ENCODE results near the gene RSPO4. TPM values are rescaled to one million over a fixed set of nuclear protein-coding genes. Genes with fewer than 3 reads are reported as not detected.

RSPO4 gene
- total and polyA plus RNA-seq, 2 donors (not counting 3 experiments of a cell fraction or from before 2014, with no cell fraction given), result not detected

DNA sequence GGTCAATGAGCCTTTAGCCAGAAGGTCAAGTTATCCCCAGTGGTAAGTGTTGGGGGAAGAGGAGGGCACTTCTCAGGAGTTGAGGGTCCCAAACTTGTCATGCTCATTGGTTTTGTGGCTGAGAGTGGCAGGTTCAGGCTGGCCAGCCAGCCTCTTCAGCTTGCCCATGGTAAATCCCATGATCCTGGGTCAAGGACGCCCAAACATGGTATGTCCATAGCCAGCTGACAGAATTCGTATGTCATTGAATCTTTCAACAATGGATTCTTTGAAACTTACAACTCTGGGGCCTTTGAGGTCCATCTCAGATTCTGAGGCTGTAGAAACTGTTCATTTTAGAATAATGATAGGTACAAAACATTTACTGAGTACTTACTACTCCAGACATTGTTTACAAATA lies 36.1 kb upstream of the RSPO4 start:
- ChIA-PET CTCF (no interaction called here), POLR2A (no interaction called here)
- Histone ChIP-seq H3K9me3 (replicated peaks; ENCODE audit: control insufficient read depth, insufficient read depth, low read length) (no peaks in the 10 kb centered on the region), H3K27me3 (ENCODE audit: control insufficient read depth in 2 of 2, insufficient read depth in 2 of 2, low read length in 2 of 2) (no peaks in the 10 kb centered on the region), H2AFZ (ENCODE audit: low read depth, low read length) (no peak overlapping the region), H3K9me1 (replicated peaks; ENCODE audit: control insufficient read depth, extremely low read depth, insufficient read depth, low read length) (no peaks in the 10 kb centered on the region), H3K4me1 (ENCODE audit: control insufficient read depth, extremely low read depth, insufficient read depth, low read length) (no peaks in the 10 kb centered on the region), H3K27ac (ENCODE audit: insufficient read depth, low read depth, low read length) (no peak overlapping the region), H3K36me3 (ENCODE audit: control insufficient read depth in 2 of 2, extremely low read depth in 1 of 2, insufficient read depth in 2 of 2, low read length in 2 of 2) (no peaks in the 10 kb centered on the region), H3K4me3 (replicated peaks in 1 of 3; ENCODE audit: insufficient read depth in 1 of 3, low read depth in 1 of 3, low read length in 3 of 3) (no peak overlapping the region), H4K20me1 (replicated peaks; ENCODE audit: control insufficient read depth, extremely low read depth, insufficient read depth, low read length) (no peaks in the 10 kb centered on the region), H3K9ac (replicated peaks; ENCODE audit: extremely low read depth, insufficient read depth, low read length) (no peak overlapping the region), H3K4me2 (ENCODE audit: insufficient read depth, low read length) (no peak overlapping the region), H3K79me2 (ENCODE audit: control insufficient read depth, insufficient read depth, low read length) (no peaks in the 10 kb centered on the region)
- BruUV-seq (replicated peaks), result no TSS peak
- TF ChIP-seq JUN (IDR thresholded peaks at IDR 0.05; ENCODE audit: borderline replicate concordance, insufficient read depth, insufficient read length, low read depth) (no peak), POLR2AphosphoS5 (IDR thresholded peaks at IDR 0.05; ENCODE audit: insufficient read depth, low read depth, low read length) (no peak), FOS (IDR thresholded peaks at IDR 0.05; ENCODE audit: borderline replicate concordance, insufficient read depth, low read length) (no peak), GATA2 (IDR thresholded peaks at IDR 0.05; ENCODE audit: insufficient read depth, insufficient read length, low read depth, low read length) (no peak)
- FAIRE-seq (no peak), DNase-seq (ENCODE audit: low read depth, low spot score) (no peak)
- dilution Hi-C loops (cut with MboI; ENCODE audit: extremely low pct_ligation_motif_present, low sequenced_read_pairs) (no loop called here), intact Hi-C loops (cut with micrococcal nuclease) (no loop called here)

DNA sequence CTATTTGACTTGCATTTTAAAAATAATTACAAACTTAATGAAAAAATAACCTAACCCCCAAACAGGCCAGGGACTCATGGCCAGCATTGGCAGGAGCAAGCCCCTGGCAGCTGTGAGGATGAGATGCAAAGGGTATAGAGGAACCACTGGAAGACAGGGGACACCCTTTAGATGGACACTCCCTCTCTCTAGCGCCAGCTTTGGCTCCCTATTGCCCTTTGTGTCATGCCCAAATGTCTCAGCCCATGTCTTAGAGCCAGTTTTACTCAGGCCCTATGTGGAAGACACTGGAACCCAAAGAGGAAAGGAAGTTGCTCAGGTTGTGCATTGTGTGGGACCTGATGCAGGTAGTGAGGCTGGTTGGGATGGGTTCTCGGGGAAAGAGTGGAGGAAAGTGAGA lies 34.9 kb upstream of the RSPO4 start:
- intact Hi-C loops (cut with micrococcal nuclease) (no loop called here), dilution Hi-C loops (cut with MboI; ENCODE audit: extremely low pct_ligation_motif_present, low sequenced_read_pairs) (no loop called here)
- no peaks in the 10 kb centered on the region for H3K36me3 ChIP-seq (ENCODE audit: control insufficient read depth in 2 of 2, extremely low read depth in 1 of 2, insufficient read depth in 2 of 2, low read length in 2 of 2)
- H3K4me2 ChIP-seq (ENCODE audit: insufficient read depth, low read length), result no peak overlapping the region
- no peaks in the 10 kb centered on the region for H3K27me3 ChIP-seq (ENCODE audit: control insufficient read depth in 2 of 2, insufficient read depth in 2 of 2, low read length in 2 of 2)
- ChIA-PET CTCF (no interaction called here), POLR2A (no interaction called here)
- H3K79me2 ChIP-seq (ENCODE audit: control insufficient read depth, insufficient read depth, low read length), result no peaks in the 10 kb centered on the region
- H3K9me1 ChIP-seq (replicated peaks; ENCODE audit: control insufficient read depth, extremely low read depth, insufficient read depth, low read length), result no peaks in the 10 kb centered on the region
- no peaks in the 10 kb centered on the region for H3K4me1 ChIP-seq (ENCODE audit: control insufficient read depth, extremely low read depth, insufficient read depth, low read length)
- H2AFZ ChIP-seq (ENCODE audit: low read depth, low read length), result no peak overlapping the region
- BruUV-seq (replicated peaks), result no TSS peak
- H3K27ac ChIP-seq (ENCODE audit: insufficient read depth, low read depth, low read length), result no peak overlapping the region
- H3K9ac ChIP-seq (replicated peaks; ENCODE audit: extremely low read depth, insufficient read depth, low read length), result no peak overlapping the region
- FAIRE-seq, result no peak
- no peak overlapping the region for H3K4me3 ChIP-seq (replicated peaks in 1 of 3; ENCODE audit: insufficient read depth in 1 of 3, low read depth in 1 of 3, low read length in 3 of 3)
- no peaks in the 10 kb centered on the region for H3K9me3 ChIP-seq (replicated peaks; ENCODE audit: control insufficient read depth, insufficient read depth, low read length)
- no peak for DNase-seq (ENCODE audit: low read depth, low spot score)
- no peak for TF ChIP-seq MYC (IDR thresholded peaks at IDR 0.05; ENCODE audit: low read depth, low read length)
- TF ChIP-seq JUN (IDR thresholded peaks at IDR 0.05; ENCODE audit: borderline replicate concordance, insufficient read depth, insufficient read length, low read depth), result no peak
- no peak for TF ChIP-seq POLR2A (IDR thresholded peaks at IDR 0.05; ENCODE audit: low read depth, low read length)
- TF ChIP-seq POLR2AphosphoS5 (IDR thresholded peaks at IDR 0.05; ENCODE audit: insufficient read depth, low read depth, low read length), result no peak
- TF ChIP-seq, protein P1, sequence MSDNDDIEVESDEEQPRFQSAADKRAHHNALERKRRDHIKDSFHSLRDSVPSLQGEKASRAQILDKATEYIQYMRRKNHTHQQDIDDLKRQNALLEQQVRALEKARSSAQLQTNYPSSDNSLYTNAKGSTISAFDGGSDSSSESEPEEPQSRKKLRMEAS (IDR thresholded peaks at IDR 0.05; ENCODE audit: insufficient read depth, insufficient read length), result no peak
- no peak for TF ChIP-seq GATA2 (IDR thresholded peaks at IDR 0.05; ENCODE audit: insufficient read depth, insufficient read length, low read depth, low read length)
- TF ChIP-seq EZH2 (IDR thresholded peaks at IDR 0.05; ENCODE audit: borderline replicate concordance, low read depth, low read length, severe bottlenecking), result no peak
- TF ChIP-seq, protein P2, sequence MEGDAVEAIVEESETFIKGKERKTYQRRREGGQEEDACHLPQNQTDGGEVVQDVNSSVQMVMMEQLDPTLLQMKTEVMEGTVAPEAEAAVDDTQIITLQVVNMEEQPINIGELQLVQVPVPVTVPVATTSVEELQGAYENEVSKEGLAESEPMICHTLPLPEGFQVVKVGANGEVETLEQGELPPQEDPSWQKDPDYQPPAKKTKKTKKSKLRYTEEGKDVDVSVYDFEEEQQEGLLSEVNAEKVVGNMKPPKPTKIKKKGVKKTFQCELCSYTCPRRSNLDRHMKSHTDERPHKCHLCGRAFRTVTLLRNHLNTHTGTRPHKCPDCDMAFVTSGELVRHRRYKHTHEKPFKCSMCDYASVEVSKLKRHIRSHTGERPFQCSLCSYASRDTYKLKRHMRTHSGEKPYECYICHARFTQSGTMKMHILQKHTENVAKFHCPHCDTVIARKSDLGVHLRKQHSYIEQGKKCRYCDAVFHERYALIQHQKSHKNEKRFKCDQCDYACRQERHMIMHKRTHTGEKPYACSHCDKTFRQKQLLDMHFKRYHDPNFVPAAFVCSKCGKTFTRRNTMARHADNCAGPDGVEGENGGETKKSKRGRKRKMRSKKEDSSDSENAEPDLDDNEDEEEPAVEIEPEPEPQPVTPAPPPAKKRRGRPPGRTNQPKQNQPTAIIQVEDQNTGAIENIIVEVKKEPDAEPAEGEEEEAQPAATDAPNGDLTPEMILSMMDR (IDR thresholded peaks at IDR 0.05; ENCODE audit: extremely low read depth in 1 of 2, insufficient read depth in 1 of 2, low read depth in 1 of 2, low read length in 2 of 2), result no peak
- TF ChIP-seq FOS (IDR thresholded peaks at IDR 0.05; ENCODE audit: borderline replicate concordance, insufficient read depth, low read length), result no peak
- H4K20me1 ChIP-seq (replicated peaks; ENCODE audit: control insufficient read depth, extremely low read depth, insufficient read depth, low read length), result no peaks in the 10 kb centered on the region
